ENCODE measurements around the gene SLC9A8. TPM values are rescaled to one million over a fixed set of nuclear protein-coding genes. Genes with fewer than 3 reads are reported as not detected.

SLC9A8 gene
- total and polyA plus RNA-seq, 2 of the 8 experiments (the other 6 are each of a cell fraction or from before 2014, with no cell fraction given) = 3.2 to 6.2 TPM

DNA sequence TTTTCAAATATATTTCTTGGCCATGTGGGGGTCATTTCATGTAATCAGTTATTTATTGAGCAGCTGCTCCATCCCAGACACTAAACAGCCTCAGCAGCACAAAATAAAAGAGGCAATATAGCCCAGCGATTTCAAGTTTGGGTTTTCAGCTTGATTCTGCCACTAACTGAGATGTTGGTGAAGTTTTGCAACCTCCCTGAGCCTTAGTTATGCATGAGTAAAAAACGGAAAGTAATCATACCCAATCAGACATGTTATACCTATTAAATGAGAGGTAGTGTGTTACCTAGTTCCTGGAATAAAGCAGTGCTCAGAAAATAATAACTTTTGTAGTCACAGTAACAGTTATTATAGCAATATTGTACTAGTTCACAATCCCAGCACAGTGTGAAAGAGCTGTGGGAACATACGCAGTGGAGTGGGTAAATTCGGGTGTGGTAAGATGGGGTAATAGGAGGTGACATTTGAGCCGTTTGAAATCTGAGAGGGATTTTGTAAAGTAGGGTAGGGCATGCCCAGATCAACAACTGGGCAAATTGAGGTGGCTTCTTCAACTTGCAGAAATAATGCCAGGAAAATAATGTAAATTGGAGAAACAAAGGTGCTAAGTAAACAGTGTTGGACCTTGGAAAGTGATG is 1.5 kb downstream of the SLC9A8 start:
- FAIRE-seq = no peak
- H3K18ac ChIP-seq (ENCODE audit: extremely low read depth, low read length) = no peak overlapping the region
- no peak overlapping the region for H3K14ac ChIP-seq (ENCODE audit: insufficient read length)
- H2BK15ac ChIP-seq (ENCODE audit: low read length) = no peak overlapping the region
- H3K4ac ChIP-seq (replicated peaks; ENCODE audit: insufficient read length, low read depth, low read length) = no peak overlapping the region
- ChIA-PET POLR2A (ENCODE audit: partially characterized antibody) (interaction anchor here (0.8 to 1.9 kb wide), 4 partner anchors 12 to 25 kb away, joined by 3 to 5 read pairs (median 4); no protein-coding TSS in a partner anchor), CTCF (ENCODE audit: partially characterized antibody) (interaction anchor here (1.0 to 2.0 kb wide), 3 partner anchors 11 to 96 kb away, joined by 3 to 8 read pairs (median 3); no protein-coding TSS in a partner anchor)
- no peaks in the 10 kb centered on the region for H4K20me1 ChIP-seq (replicated peaks in 1 of 2; ENCODE audit: control insufficient read depth in 1 of 2, insufficient read depth in 2 of 2, low read length in 2 of 2)
- no peak overlapping the region for H2AK5ac ChIP-seq (ENCODE audit: low read depth, low read length)
- H3K9ac ChIP-seq (replicated peaks in 1 of 4; ENCODE audit: extremely low read depth in 1 of 4, low read depth in 3 of 4, low read length in 3 of 4) = no peak overlapping the region
- no peak overlapping the region for H3K56ac ChIP-seq (replicated peaks; ENCODE audit: insufficient read length, low read depth, low read length)
- H2BK120ac ChIP-seq (replicated peaks; ENCODE audit: low read depth, low read length) = no peak overlapping the region
- H3K27me3 ChIP-seq (replicated peaks in 1 of 4; ENCODE audit: control insufficient read depth in 3 of 4, extremely low read depth in 1 of 4, insufficient read depth in 3 of 4, low read length in 3 of 4) = no peaks in the 10 kb centered on the region; a peak in 1 of 7 replicates
- no peaks in the 10 kb centered on the region for H3K9me3 ChIP-seq (ENCODE audit: insufficient read depth in 2 of 2, low read depth in 1 of 2, low read length in 1 of 2)
- no peak for DNase-seq (ENCODE audit: low read depth in 1 of 2, low spot score in 2 of 2)
- H2AFZ ChIP-seq (ENCODE audit: low read length) = no peak overlapping the region
- WGBS, 2 experiments (ENCODE audit: extremely low coverage in 1 of 2, insufficient coverage in 1 of 2, insufficient read length in 1 of 2, insufficient replicate concordance in 2 of 2, low coverage in 1 of 2, low lambda C conversion rate in 2 of 2, missing lambda C conversion rate in 1 of 2) = 86 to 100% methylated on average over 2 to 5 of the region's 5 CpGs
- H3K79me2 ChIP-seq (ENCODE audit: control insufficient read depth in 1 of 2, insufficient read depth in 2 of 2, low read length in 2 of 2) = no peaks in the 10 kb centered on the region; a peak in 1 of 4 replicates
- peaks cover 5% of the 10 kb centered on the region; the same call in 1 of the 2 replicates for H3K79me1 ChIP-seq (ENCODE audit: low read depth, low read length)
- peaks cover 0 to 7% (median 3%) of the 10 kb centered on the region in 4 experiments; a peak in 4 of 7 replicates for H3K4me1 ChIP-seq (replicated peaks in 1 of 4; ENCODE audit: control insufficient read depth in 3 of 4, insufficient read depth in 4 of 4, low read length in 3 of 4)
- H3K4me2 ChIP-seq (ENCODE audit: insufficient read depth in 1 of 2, low read depth in 2 of 2, low read length in 2 of 2) = peak overlapping the region; percentile 77 to 85; a peak in 2 of 4 replicates
- peaks cover 8% of the 10 kb centered on the region; the same call in 1 of the 2 replicates for H3K23me2 ChIP-seq (ENCODE audit: low read depth, low read length)
- H3K4me3 ChIP-seq (ENCODE audit: extremely low read depth in 1 of 4, insufficient read depth in 2 of 4, low read depth in 3 of 4, low read length in 4 of 4) = 0 out of 8 replicates have a peak overlapping the region, but pooled peaks of 2 of the 4 experiments have one; percentile 28 to 88
- no peak overlapping the region for H4K91ac ChIP-seq (replicated peaks; ENCODE audit: insufficient read length, low read length)
- H2BK12ac ChIP-seq (ENCODE audit: low read depth, low read length) = no peak overlapping the region
- no peak overlapping the region for H2BK5ac ChIP-seq (ENCODE audit: low read depth, low read length)
- H3K27ac ChIP-seq (ENCODE audit: low read depth, low read length) = no peak overlapping the region
- no peak overlapping the region for H3K23ac ChIP-seq (ENCODE audit: insufficient read length)
- H4K5ac ChIP-seq (ENCODE audit: insufficient read length, low read depth, low read length) = no peak overlapping the region
- no peak overlapping the region for H4K8ac ChIP-seq (ENCODE audit: extremely low read depth, insufficient read depth, low read length)
- H2BK20ac ChIP-seq (ENCODE audit: low read length) = no peak overlapping the region
- peaks cover 0 to 6% (median 2%) of the 10 kb centered on the region in 4 experiments; a peak in 2 of 8 replicates for H3K36me3 ChIP-seq (ENCODE audit: control insufficient read depth in 2 of 4, insufficient read depth in 4 of 4, low read length in 3 of 4)
- TF ChIP-seq KDM1A (IDR thresholded peaks at IDR 0.05; ENCODE audit: borderline replicate concordance, low read length) (no peak), RNF2 (IDR thresholded peaks at IDR 0.05; ENCODE audit: borderline replicate concordance, low read depth, low read length, missing control alignments, poor library complexity, severe bottlenecking) (no peak), POLR2A (IDR thresholded peaks at IDR 0.05; ENCODE audit: control extremely low read depth in 1 of 2, low read depth in 2 of 2, low read length in 2 of 2) (no peak), SUZ12 (IDR thresholded peaks at IDR 0.05; ENCODE audit: low read length) (no peak), NANOG (IDR thresholded peaks at IDR 0.05; ENCODE audit: insufficient read depth, low read depth, low read length, poor library complexity, severe bottlenecking) (no peak), KDM5A (IDR thresholded peaks at IDR 0.05; ENCODE audit: low read length) (no peak), CREB1 (IDR thresholded peaks at IDR 0.05) (no peak), NRF1 (IDR thresholded peaks at IDR 0.05; ENCODE audit: low read depth, low read length) (no peak), CHD1 (IDR thresholded peaks at IDR 0.05; ENCODE audit: low read depth, low read length) (no peak), ZNF274 (IDR thresholded peaks at IDR 0.05; ENCODE audit: borderline replicate concordance, extremely low read depth, low read length) (no peak), EGR1 (IDR thresholded peaks at IDR 0.05; ENCODE audit: borderline replicate concordance, low read depth, low read length) (no peak), SIN3A (conservative IDR thresholded peaks at IDR 0.05 in 1 of 2, IDR thresholded peaks at IDR 0.05 in 1 of 2; ENCODE audit: low read depth in 1 of 2, low read length in 2 of 2) (no peak), JUN (IDR thresholded peaks at IDR 0.05; ENCODE audit: low read depth, low read length) (no peak)

All from H1 (cell line).